ENCODE results near the gene LYRM4.

LYRM4 gene

DNA sequence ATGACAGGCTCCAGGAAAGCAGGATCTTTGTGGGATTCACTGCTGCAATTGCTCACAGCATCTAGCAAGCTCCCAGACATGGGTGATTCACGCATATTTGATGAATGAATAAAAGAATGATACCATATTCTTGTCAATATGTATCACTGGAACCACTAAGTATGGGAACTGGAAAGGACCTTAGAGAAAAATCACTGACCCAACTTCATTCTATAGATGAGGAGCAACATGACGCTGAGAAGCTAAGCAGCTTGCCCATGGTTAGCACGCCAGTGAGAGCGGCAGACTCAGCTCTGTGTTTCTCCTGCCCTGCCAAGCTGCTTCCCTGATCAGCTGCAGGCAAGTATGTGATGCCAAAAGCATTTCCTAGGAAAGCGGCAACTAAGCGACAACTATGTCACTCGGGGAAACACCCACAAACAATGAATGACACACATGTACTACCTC is 108.8 kb downstream of the LYRM4 start:
- Histone ChIP-seq H3K27me3 (replicated peaks) (no peaks in the 10 kb centered on the region), H3K4me3 (ENCODE audit: low read depth, low read length) (peak overlapping the region; percentile 29), H3K36me3 (replicated peaks) (no peaks in the 10 kb centered on the region), H3K27ac (peak overlapping the region; percentile 89)
- TF ChIP-seq, protein P1, sequence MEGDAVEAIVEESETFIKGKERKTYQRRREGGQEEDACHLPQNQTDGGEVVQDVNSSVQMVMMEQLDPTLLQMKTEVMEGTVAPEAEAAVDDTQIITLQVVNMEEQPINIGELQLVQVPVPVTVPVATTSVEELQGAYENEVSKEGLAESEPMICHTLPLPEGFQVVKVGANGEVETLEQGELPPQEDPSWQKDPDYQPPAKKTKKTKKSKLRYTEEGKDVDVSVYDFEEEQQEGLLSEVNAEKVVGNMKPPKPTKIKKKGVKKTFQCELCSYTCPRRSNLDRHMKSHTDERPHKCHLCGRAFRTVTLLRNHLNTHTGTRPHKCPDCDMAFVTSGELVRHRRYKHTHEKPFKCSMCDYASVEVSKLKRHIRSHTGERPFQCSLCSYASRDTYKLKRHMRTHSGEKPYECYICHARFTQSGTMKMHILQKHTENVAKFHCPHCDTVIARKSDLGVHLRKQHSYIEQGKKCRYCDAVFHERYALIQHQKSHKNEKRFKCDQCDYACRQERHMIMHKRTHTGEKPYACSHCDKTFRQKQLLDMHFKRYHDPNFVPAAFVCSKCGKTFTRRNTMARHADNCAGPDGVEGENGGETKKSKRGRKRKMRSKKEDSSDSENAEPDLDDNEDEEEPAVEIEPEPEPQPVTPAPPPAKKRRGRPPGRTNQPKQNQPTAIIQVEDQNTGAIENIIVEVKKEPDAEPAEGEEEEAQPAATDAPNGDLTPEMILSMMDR (IDR thresholded peaks at IDR 0.05; ENCODE audit: low read depth, low read length, missing control alignments): no peak
- DNase-seq: peak; percentile 91
- in situ Hi-C loops (cut with HindIII; ENCODE audit: low pct_ligation_motif_present, low sequenced_read_pairs): no loop called here

DNA sequence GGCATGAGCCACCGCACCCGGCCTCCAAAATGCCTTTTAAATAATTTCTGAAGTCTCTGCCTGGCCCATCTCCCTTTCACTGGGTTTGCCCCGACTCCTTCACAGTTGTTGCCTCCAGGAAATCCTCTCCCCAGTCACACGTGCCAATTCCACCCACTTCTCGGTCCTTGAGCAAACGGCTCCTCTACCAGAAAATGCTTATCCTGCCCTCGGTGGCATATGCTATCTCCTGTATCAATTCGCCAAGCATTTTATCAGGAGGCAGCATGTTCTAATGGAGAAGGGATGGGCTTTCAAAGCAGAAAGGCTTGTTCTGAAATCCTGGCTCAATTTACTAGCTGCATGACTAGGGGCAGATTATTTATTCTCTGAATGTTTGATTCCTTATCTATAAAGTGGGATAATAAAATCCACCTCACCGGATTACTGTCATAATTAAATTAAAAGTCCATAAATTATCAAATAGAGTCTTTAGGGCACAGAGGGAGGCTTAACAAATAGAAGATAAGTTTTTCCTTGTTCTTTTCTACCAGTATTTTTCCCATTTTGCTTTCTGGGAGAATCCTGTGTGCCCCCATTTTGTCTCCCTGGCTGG is 109.3 kb downstream of the LYRM4 start:
- H3K27me3 ChIP-seq (replicated peaks): no peaks in the 10 kb centered on the region
- peak overlapping the region; percentile 89 for H3K27ac ChIP-seq
- in situ Hi-C loops (cut with HindIII; ENCODE audit: low pct_ligation_motif_present, low sequenced_read_pairs): no loop called here
- DNase-seq: no peak
- H3K36me3 ChIP-seq (replicated peaks): no peaks in the 10 kb centered on the region
- no peak overlapping the region for H3K4me3 ChIP-seq (ENCODE audit: low read depth, low read length)
- TF ChIP-seq, protein P1 (IDR thresholded peaks at IDR 0.05; ENCODE audit: low read depth, low read length, missing control alignments): no peak

DNA sequence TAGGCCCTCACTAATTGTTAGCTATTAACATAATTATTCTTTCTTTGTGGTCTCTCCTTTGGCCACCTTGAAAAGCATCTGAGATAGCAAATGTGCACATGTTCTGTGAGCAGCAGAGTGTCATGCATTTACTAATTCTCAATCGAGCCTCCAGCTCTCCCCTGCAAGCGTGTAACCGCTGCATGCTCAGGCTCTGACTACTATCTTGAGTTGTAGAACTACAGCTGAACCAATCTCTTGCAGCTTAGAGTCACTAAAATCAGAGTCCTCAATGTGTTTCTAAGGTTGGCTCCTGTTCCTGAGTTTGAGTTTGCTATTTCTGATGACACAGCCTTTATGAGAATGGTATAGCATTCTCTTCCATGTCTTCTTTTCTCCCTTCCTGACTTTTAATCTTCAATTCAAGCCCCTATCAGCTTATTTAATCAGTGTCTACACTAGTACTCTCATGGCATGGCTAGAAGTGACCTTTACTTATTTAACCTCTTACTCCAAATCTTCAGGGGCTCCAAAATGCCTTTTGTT is 110.1 kb downstream of the LYRM4 start:
- TF ChIP-seq, protein P1 (IDR thresholded peaks at IDR 0.05; ENCODE audit: low read depth, low read length, missing control alignments): no peak
- in situ Hi-C loops (cut with HindIII; ENCODE audit: low pct_ligation_motif_present, low sequenced_read_pairs): no loop called here
- no peaks in the 10 kb centered on the region for H3K36me3 ChIP-seq (replicated peaks)
- no peak overlapping the region for H3K4me3 ChIP-seq (ENCODE audit: low read depth, low read length)
- H3K27ac ChIP-seq: no peak overlapping the region
- H3K27me3 ChIP-seq (replicated peaks): no peaks in the 10 kb centered on the region
- DNase-seq: no peak

DNA sequence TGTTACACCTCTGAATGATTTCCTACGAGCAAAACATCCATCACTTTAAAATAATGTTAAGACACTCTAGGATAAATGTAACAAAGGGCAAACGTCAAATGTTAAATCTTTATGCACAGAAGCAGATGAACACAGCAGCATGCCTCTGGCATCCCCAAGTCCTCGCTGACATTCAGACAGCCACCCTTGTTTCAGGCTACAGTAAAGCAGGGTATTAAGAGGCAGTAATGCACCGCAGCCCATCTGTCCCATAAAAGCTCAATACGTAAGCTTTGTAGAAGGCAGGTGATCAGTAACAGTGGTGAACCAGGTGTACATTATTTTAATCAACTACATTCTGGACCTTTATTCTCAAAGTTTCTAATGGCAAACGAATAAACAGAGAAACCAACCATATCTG is 110.9 kb downstream of the LYRM4 start:
- DNase-seq: no peak
- Histone ChIP-seq H3K4me3 (ENCODE audit: low read depth, low read length) (no peak overlapping the region), H3K27ac (no peak overlapping the region), H3K27me3 (replicated peaks) (no peaks in the 10 kb centered on the region), H3K36me3 (replicated peaks) (no peaks in the 10 kb centered on the region)
- TF ChIP-seq, protein P1 (IDR thresholded peaks at IDR 0.05; ENCODE audit: low read depth, low read length, missing control alignments): no peak
- in situ Hi-C loops (cut with HindIII; ENCODE audit: low pct_ligation_motif_present, low sequenced_read_pairs): no loop called here

DNA sequence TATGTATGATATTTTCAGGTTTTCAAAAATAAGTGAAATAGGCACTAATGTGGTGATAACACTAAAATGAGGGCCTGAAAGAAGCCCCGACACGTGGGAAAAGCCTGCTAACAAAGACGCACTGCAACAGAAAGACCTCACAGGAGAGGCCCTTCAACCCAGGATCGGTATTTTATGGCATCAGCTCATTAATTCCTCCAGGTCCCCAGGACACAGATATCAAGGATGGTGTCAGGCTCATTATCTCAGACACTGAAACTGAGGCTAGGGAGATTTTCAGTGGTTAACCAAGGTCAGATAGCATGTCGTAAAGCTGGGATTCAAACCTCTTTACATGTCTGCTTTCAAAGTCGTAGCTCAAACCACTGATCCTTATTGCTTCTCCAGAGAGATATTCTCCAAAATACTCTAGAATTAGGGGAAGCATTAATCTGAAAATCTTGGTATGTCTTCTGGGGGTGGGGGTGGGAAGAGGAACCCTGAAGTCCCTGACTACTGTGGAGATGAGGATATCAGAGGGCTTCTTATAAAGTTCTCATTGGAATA is 111.5 kb downstream of the LYRM4 start:
- Histone ChIP-seq H3K36me3 (replicated peaks) (no peaks in the 10 kb centered on the region), H3K27me3 (replicated peaks) (no peaks in the 10 kb centered on the region), H3K27ac (no peak overlapping the region), H3K4me3 (ENCODE audit: low read depth, low read length) (no peak overlapping the region)
- no peak for DNase-seq
- TF ChIP-seq, protein P1 (IDR thresholded peaks at IDR 0.05; ENCODE audit: low read depth, low read length, missing control alignments): no peak
- in situ Hi-C loops (cut with HindIII; ENCODE audit: low pct_ligation_motif_present, low sequenced_read_pairs): no loop called here
